Fibroblast of the aortic adventitia (primary cell): ENCODE data around the gene BTC. TPM values are rescaled to one million over a fixed set of nuclear protein-coding genes. Genes with fewer than 3 reads are reported as not detected.
A peak's percentile ranks its signal among the peaks of the same experiment; 100 is the strongest.

ENCODE experiments used
- DNase-seq: peaks from one replicate; pipeline ENCODE4 v3.0.0-alpha.2; 2010; ENCODE audit warnings: low read depth
- H3K4me3 ChIP-seq: 2 replicates; pipeline ENCODE4 v1.5.1; 2011; ENCODE audit warnings: low read depth, mild to moderate bottlenecking, control low read depth, low read length, moderate library complexity
- total RNA-seq: library from RNA; depleted of rRNA; stranded (reverse); fragments of >200 nt; gene quantifications from 2 replicates; pipeline ENCODE4 v1.2.3, GENCODE V29; 2012; ENCODE audit warnings: low replicate concordance
- TF ChIP-seq, protein P1 (sequence below): IDR thresholded peaks from 2 replicates; pipeline ENCODE4 v1.5.1; 2011; ENCODE audit warnings: mild to moderate bottlenecking, low read length, control low read depth, inconsistent platforms; ENCODE audit not compliant: insufficient read depth

The BTC gene
- total RNA-seq, 1 donor = 0.81 TPM

DNA sequence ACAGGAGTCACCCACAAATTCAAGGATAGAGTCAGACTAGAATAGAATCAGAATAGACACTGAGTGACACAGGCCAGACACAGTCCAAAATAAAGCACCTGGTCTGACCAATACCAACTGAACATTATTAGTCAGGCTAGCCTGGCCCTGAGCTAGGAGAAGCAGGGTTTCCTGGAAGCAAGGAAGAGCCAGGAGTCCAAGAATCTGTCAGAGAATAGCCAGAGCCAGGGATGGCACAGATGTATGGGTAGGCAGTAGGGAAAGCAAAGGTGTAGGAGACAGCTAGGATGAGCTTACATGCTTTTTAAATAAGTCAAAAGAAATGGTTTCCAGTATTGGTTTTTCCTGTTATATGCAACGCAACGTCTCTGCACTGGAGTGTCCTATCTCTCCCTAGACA lies 3.7 kb downstream of the BTC start:
- TF ChIP-seq, protein P1, sequence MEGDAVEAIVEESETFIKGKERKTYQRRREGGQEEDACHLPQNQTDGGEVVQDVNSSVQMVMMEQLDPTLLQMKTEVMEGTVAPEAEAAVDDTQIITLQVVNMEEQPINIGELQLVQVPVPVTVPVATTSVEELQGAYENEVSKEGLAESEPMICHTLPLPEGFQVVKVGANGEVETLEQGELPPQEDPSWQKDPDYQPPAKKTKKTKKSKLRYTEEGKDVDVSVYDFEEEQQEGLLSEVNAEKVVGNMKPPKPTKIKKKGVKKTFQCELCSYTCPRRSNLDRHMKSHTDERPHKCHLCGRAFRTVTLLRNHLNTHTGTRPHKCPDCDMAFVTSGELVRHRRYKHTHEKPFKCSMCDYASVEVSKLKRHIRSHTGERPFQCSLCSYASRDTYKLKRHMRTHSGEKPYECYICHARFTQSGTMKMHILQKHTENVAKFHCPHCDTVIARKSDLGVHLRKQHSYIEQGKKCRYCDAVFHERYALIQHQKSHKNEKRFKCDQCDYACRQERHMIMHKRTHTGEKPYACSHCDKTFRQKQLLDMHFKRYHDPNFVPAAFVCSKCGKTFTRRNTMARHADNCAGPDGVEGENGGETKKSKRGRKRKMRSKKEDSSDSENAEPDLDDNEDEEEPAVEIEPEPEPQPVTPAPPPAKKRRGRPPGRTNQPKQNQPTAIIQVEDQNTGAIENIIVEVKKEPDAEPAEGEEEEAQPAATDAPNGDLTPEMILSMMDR = no peak
- no peak for DNase-seq
- no peak overlapping the region for H3K4me3 ChIP-seq

DNA sequence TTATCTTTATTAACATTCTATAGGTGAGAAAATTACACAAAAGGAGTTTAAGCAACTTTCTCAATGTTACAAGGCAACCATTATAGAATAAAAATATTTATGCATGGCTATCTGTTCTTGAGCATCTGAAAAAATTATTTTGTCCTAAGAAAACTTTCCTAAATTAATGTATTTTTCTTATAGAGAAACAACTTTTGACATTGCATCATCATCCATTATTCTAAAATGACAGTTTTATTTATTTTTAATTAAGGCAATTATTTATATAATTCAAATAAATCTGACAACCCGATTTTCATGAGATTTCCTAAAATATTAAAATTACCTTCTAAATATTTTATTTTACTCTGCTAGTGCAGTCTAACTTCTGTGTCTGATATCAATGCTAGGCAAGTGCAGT lies 4.8 kb downstream of the BTC start:
- no peak overlapping the region for H3K4me3 ChIP-seq
- TF ChIP-seq, protein P1 = no peak
- no peak for DNase-seq

DNA sequence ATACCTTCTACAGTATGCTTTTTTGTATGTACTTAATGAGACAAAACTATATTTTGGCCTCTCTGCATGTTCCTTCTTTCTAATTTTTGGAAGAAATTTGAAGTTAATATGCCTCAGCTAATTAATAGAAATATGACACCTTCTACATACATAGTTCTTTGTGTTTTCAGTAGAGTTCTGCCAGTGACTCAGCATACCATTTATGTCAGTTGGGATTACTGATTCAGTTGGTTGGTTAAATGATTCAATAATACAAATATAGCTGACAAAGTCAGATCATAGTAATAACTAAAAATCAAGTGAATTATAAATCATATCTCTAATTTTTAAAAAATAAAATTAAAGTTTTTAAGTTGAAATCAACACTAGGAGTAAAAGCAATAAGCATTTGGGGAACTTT lies 16.8 kb downstream of the BTC start:
- no peak overlapping the region for H3K4me3 ChIP-seq
- TF ChIP-seq, protein P1 = no peak
- DNase-seq = no peak

DNA sequence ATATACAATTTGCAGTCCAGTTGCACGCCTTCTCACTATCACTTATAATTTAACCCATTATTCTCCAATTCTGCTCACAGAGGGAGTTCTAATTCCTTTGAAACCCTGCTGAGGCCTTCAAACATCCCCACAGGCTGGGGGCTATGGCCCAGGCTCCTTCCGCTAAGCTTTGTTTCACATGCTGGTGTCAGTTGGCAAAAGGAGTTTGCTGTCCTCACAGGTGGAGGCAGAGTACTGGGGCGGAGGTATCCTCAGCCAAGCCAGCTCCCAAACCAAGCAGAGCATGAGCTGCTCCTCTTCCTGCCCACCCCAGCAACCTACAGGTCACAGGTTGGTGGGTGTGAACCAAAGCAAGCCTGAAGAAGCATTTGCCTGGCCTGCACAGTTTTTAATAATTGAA lies 21.5 kb downstream of the BTC start:
- no peak for DNase-seq
- no peak overlapping the region for H3K4me3 ChIP-seq
- TF ChIP-seq, protein P1 = no peak

DNA sequence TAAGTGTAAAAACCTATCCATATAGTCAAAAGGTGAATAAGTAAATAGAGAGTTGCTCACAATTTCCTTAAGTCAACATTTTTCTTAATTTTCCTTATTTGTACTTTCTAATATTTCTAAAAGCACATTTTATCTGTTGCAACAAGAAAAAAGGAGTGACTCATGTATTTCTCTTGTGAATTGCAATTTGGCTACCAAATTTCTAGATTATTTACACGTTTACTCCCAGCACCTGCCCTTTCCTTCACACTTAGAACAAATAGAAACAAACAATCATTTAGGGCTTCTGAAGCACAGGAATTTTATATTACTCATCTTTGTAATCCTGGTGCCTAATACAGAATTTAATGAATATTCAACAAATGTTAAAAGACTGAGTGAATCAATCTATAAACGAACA lies 22.2 kb downstream of the BTC start:
- no peak for DNase-seq
- no peak overlapping the region for H3K4me3 ChIP-seq
- TF ChIP-seq, protein P1 = no peak

DNA sequence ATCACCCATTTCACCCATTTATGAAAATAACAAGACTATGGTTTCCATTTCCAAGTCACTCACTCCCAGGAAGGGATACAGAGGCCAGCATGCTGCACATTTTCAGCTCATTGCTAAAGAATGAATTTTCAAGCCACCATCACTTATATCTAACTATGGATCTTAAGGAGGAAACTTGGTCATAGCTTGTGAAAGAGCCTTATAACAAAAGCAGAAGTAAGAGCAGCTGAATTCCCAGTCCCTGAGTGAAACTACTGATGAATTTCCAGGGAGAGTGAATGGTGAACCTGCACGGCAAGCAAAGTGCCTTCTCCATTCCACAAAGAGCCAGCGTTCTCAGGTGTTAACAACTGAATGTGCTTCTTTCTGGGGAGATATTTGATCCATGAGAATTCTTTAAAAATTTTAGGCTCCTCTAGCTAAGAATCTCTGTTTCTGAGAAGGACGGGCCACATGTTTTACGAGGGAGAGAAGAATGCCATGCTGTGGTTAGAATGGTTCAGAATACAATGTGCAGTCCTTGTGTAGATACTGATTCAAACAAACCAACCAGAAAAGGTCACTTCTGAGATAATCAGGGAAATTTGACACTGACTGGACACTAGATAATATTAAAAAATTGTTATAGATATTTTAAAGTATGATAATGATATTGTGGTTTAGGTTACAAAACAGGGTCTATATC lies 24.0 kb downstream of the BTC start:
- TF ChIP-seq, protein P1 = no peak
- DNase-seq = no peak
- H3K4me3 ChIP-seq = no peak overlapping the region

DNA sequence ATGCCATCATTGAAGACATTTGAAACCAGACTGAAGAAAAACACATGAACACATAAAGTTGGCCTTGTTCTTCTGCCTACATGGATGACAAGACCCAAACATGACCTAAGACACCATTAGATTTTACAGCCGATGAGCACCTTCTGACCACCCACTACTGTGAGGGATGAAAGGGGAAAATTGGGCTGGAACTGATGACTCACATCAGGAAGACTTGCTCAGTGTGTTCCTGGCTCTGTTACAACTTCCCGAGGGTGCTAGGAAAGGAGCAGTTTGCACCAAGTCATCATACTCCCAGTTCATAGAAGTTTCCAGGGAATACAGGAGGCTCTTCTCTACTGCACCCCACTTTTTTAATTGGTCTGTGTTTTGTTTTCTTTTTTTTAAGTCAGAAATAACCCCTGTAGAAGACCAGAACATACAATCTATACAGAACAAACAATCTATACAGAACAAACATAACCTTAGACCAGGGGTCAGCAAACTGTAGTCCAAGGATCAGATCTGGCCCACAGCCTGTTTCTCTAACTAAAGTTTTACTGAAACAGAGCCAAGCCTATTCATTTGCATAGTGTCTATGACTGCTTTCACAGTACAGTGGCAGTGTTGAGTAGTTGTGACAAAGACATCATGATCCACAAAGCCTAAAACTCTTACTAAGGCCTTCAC lies 25.3 kb downstream of the BTC start:
- DNase-seq = peak; percentile 59
- H3K4me3 ChIP-seq = no peak overlapping the region
- TF ChIP-seq, protein P1 = no peak
